GM19043 (cell line): ENCODE results near the gene UNC13C.

ENCODE experiments used
- ATAC-seq: cut with Tn5 transposase; IDR thresholded peaks from one replicate; pipeline ENCODE4 v1.9.1; 2021; ENCODE audit warnings: low read depth; ENCODE audit not compliant: unreplicated experiment

UNC13C gene

DNA sequence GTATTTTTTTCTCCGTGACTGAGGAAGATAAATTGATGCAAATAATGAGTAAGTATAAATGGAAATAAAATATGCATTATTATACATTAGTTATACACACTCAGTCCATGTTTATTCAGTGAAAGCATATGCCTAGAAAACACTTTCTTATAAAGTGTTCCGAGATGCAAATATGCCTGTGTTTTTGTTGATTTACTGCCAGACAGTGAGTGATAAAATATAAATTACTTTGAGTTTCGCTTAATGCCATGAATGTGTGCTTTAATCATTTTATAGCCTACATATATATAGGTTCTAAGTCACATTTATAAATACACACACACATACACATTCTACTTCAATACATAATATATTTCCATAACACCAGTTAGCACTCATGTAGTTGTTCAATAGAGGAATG, 569.2 kb downstream of the UNC13C start:
- no peak for ATAC-seq

DNA sequence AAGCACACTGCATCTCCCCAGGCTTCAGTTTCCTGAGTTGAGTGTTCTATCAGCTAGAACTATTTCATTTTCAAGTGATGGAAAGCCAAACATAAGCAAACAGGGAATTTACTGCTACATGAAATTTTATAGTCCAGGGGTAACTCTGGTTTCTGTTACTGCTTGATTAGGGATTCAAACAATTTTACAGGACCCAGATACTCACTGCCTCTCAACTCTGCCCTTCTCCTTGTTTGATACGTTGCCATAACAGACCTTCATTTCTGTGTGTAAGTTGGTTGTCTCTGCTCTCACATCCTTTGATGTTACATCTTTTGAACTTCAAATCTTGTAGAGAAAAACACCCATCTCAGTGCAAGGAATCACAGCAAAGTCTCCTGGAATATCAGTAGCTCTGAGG, 572.7 kb downstream of the UNC13C start:
- no peak for ATAC-seq

DNA sequence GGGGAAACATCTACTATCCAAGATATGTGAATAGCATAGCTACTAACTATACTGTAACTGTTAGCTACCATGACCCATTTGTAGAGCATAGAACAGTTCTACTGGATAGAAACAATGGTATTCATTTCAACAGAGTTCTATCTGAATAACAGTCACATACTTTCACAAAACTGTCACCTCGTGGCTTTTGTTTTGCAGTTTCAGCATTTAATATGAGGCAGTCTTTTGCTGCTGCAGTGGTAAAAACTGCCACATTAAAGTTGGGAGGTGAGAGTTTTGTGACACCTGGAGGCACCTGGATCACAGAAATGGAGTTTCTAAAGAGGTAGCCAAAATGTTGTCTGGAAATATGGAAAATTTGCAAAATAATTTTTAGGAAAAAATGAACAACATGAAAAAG, 578.0 kb downstream of the UNC13C start:
- no peak for ATAC-seq

DNA sequence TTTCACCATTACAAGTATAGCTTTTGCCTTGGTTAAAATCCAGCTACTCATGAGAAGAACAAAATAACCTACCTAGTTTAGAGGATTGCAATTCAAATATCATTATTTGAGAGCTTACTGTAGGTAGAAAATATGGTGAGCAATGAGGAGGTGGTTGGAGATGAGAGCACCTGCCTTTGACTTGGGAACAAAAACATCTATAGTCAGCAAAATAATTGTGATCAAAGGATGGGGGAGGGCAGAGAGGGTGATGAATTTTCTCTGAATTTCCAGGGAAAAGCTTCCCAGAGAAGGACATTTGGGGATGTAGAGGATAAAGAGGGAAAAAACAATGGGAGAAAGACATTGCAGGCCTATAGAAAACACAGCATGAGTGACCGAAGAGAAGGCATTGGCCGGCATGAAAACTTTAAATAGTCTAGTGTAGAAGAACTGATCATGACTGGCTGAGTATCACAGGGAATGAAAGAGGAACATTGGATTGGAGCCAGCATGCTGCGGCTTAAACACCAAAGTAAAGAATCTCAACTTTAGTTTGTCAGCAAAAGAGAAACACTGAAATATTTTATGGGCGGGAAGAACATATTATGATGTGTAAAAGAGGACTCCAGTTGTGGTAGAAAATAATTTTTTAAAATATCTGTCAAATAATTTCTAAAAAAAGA, 581.3 kb downstream of the UNC13C start:
- no peak for ATAC-seq

DNA sequence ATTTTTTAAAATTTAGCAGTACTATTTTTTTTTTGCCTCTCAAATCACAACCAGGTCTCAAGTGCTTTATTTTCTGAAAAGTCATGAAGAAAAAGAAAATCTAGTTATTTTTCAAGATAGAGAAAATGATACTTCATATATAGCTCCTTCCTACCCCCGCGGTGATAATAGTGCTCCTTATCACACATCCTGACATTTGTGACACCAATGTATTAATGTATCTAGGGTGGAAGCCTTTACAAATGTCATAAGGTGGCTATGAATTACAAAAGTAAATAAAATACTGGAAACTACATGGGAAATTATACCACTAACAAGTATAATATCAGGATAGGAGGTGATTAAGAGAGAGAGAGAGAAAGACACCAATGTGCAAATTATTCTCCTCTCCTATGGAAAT, 582.2 kb downstream of the UNC13C start:
- ATAC-seq: no peak

DNA sequence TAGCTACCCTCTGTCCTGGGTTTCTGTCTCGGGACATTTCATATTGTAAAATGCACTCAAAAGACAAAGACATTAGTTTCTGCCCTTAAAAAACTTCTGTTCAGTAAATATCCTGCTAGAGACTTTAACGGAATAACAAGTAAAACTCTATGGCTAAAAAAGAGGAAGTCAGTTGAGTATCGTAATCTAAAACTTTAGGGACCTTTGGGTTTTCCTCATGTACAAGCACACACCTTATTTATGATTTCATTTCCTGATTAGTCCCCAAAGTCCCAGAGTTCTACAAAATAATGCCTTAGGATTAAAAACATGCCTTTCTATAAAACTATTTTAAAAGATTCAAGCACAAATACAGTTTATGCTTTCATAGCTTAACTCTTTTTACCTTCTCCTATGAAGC, 585.9 kb downstream of the UNC13C start:
- ATAC-seq: no peak

DNA sequence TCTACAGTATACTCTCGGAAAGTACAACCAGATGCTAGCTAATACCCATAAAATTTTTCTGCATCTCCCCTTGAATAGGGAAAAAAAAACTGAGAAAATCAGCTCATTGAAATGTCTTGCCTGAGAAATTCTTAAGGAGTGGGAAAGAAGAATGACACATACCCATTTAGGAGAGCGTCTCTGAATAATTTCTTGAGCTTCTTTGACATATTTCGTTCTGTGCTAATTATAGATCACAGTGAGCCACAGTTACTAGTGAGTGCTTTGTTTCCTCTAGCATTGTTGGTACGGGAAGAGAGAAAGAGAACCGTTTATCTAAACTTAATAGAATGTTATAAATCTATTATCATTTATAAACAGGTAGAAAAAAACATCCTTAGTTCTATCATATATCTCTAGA, 588.4 kb downstream of the UNC13C start:
- no peak for ATAC-seq

DNA sequence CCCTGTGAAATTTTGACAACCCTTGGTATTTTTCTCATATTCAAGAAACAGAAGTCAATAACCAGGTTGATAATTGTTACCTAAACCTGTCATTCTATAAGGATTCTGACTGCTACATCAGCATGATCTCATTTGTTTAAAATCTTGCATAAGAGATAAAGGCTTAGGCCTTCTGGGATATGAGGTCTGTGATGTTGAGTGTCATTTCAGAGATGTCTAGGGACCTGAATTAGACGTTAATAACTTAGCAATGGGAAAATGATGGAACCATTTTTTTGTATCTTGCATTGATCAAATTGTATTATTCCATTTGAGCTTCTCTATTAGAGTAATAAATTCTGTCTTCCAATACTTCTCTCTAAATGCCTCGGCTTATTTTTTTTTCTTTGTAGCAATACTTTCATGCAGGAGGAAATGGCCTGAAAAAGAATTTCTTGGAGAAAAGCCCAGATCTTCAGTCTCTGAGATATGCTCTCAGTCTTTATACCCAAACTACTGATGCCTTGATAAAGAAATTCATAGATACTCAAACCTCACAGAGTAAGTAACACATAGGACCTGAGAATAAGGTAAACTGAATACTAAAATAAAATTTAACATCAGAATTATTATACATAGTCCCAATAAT, 589.3 kb downstream of the UNC13C start:
- ATAC-seq: no peak

DNA sequence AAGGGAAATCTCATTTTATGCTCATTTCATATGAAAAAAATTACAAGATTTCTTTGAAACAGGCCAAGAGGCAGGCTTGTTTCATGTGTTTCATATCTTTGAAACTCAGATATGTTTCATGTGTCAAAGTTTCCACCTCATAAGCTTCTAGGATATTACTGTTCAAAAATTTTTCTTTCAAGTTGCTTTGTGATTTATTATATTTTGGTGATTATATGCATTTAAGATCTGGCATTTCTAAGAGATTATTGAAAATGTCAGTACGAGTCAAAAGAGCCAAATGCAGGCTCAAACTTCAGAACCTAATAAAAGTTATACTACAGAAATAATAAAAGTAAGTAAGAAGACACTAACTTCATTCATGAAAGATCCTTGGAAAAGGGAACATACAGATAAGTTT, 590.1 kb downstream of the UNC13C start:
- ATAC-seq: no peak

DNA sequence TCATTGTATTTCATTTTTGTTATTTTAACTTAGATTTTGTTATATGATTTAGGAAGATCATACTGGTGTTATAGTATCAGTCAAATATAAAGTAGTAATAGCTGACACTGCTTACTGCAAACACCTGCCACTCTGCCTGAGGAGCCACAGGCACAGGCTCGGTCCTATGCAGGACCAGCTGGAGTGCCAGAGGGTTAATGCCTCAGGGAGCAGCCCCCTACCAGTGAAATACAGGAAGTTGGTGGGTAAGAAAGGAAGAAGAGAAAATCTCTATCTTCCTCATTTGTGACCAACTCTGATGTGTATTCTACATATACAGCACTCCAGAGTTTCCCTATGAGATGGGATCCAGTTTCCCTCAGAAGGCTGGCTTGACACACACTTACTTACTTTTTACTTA, 593.3 kb downstream of the UNC13C start:
- ATAC-seq: no peak

DNA sequence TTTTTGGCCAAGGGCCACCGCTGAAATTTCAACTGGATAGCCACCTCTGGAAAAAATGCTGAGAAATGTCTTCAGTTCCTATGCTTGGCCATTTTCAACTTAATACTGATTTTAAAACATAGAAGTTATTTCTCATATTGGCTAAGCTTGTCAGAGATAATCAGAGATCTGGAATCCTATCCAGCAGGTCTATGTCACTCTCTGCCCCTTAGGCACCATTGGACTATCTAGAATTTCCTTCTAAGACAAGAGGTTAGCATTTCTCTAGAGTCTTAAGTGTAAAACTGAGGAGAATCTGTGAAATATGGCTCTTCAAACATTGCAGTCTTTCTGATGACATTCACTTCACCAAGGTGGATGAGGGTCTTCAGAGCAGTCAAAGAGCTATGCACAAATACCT, 597.3 kb downstream of the UNC13C start:
- ATAC-seq: no peak

DNA sequence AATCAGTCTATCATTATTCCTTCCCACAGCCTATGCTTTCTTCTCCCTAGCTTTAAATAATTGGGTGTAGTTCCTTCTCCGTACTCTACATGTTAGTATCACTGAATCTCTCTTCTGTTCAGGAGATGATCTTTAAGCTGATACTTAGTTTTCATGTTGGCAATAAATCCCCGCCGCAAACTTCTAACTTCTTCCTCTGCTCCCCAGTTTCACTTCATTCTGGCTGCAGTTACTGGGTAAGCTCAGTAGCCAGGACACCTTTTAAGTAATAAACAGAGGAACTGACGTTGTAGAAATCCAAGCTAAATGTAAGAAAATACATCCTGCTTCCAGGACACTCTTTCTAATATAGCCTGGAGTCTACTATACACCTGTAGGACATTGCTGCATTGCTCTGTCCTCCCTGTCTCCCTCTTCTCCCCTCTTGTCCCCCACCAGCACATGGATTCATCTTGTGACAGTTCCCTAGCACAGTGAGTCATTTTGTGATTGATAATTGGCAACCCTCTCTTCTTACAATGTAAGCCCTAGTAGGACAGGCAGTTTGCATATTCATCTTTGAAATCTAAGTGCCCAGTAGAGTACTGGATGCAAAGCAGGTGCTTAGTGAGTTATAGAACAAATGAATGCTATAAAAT, 598.2 kb downstream of the UNC13C start:
- ATAC-seq: no peak

DNA sequence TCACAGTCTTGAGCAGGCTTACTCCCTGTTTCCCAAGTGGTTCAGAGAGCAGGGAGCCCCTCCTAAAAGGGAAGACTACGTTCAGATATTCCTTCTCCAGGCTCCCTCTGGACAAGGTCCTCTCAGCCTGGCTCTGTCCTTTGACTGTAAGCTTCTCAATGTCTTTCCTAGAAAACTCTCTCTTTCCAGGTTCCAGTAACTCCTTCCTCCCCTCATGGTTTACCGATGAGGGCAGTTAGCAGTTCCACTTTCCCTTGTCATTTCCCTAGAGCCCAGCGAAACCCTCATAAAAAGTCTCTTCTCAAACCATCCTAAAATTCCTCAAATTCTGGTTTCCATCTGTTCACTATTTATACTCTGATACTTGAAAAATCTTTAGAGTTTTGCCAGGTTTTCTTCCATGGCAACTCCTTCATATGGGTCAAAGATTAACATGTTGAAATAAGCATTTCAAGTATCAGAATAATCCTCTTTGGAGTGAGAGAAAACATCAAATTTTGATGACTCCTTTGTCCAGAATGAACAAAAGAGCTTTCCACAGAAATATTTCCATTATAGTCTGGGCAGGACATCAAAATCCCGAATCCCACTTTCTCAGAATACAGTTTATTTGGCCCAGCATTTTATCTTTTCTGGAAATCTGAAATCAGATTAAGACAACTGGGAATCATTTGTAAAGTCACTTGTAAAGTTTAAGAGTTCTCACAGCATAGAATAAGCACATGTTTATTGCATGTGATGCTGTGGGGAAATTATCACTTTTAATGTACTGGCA, 599.4 kb downstream of the UNC13C start:
- ATAC-seq: no peak

DNA sequence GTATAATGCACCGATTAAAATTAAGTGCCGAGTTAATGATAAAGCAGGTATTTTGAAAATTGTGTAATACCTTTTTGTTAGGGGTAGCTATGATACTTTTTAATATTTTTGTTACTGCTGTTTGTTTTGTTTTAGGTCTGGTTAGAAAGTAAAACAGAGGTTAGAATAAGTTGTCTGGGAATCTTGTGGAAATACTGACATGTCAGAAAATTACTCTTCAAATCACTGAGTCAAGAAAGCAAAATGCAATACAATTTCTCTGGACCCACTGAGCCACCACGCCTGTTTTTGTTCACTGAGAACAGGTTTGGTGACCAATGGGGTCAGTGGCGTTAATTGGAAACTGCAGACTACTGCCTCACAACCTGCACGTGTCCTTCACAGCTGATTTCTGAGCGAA, 601.6 kb downstream of the UNC13C start:
- no peak for ATAC-seq

DNA sequence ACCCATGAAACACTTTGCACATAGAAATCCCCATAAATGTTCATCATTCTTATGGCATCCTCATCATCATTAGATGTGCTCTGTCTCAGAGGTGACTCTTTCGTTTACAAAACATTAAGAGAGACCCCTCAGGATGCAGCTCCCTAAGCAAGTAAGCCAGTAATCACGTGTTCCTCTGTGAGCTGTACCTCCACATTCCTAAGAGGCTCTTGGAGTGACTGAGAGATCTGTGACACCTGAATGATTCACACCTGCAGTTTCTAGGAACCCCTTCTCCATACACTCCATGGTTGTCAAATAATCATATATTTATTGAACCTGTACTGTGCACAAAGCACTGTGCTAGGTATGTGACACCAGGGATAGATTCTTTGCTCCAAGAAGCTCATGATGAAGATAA, 602.4 kb downstream of the UNC13C start:
- no peak for ATAC-seq

DNA sequence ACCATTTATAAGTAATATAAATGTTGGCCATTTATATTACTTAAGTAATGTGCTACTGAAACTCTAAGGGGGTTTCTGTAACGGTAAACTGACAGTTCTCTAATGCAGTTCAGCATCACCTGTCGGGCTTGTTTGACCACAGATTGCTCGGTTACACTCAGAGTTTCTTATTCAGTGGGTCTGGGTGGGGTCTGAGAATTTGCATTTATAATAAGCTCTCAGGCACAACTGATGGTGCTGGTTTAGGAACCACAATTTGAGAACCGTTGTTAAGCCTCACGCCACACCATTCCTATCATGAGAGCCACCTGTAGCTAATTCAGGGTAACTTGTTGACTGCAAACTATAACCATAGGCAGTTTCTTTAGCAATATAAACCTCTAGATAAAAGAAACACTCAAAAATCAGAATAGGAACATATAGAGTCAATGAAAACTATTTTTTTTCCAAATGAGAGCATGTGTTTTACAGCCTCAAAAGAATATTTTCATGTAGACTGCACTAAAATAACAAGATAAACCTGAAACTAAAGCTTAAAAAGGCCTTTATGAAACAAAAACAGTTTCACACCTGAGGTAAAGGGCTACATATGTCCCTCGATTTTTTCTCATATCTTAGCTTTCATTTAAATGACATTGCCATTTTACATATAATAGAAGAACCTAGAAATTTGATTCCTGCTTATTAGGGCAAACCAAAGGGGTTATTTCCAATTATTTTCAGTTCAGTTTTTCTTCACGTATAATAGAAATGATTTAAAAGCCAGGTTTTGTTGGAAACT, 604.8 kb downstream of the UNC13C start:
- ATAC-seq: no peak

DNA sequence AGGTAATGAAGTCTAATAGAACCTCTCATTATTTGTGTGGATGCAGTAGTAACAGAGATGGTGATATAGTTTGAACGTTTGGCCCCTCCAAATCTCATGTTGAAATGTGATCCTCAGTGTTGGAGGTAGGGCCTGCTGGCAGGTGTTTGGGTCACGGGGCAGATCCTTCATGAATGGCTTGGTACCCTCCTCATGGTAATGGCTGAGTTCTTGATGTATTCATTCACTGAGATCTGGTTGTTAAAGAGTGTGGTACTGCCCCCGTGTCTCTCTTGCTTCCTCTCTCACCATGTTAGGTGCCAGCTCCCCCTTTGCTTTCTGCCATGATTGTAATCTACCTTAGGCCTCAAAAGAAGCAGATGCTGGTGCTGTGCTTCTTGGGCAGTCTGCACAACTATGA, 606.8 kb downstream of the UNC13C start:
- no peak for ATAC-seq

DNA sequence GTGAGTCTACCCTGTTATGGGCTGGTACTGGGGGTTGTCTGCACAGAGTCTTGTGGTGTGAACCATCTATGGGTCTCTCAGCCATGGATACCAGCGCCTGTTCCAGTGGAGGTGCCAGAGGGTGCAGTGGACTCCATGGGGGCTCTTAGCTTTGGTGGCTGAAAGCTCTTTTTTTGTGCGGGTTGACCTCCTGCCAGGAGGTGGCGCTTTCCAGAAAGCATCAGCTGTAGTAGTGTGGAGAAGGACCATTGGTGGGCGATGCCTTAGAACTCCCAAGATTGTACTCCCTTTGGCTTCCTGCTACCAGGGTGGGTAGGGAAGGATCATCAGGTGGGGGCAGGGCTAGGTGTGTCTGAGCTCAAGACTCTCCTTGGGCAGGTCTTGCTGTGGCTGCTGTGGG, 615.9 kb downstream of the UNC13C start:
- no peak for ATAC-seq

DNA sequence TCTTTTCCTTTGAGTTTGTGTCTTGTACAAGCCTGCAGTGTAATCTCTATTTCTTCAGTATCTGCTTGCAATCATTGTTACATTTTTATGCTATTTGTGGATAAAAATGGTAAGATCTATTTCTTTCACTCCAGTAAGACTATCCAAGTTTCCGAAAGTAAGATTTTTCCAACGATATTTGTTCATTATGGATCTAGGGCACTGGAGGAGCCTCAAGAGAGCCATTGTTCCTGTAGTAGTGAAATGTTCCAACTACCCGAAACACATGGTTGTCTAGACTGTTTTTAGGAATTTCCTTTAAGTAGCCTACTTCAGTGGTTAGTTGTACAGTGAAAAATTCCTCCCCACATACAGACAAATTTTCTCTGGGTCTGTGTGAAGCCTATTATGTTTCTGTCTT, 621.1 kb downstream of the UNC13C start:
- ATAC-seq: no peak

DNA sequence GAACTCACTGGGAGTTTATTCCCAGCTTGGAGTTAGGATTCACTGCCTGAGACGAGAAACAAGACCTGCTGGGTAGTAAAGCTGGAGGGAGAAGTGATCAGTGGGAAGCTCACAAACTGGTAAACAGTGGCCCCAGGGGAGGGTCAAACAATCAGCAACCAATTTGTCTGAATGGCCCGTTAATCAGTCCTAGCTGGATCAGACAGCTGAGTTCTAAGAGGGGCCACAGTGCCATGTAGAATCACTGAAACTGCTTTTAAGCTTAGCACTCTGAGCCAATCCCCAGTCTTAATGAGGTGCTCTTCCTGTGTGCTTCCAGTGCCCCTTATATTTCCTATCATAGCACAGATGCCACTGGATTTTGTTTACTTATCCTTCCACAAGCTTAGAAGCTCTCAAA, 626.8 kb downstream of the UNC13C start:
- ATAC-seq: no peak

DNA sequence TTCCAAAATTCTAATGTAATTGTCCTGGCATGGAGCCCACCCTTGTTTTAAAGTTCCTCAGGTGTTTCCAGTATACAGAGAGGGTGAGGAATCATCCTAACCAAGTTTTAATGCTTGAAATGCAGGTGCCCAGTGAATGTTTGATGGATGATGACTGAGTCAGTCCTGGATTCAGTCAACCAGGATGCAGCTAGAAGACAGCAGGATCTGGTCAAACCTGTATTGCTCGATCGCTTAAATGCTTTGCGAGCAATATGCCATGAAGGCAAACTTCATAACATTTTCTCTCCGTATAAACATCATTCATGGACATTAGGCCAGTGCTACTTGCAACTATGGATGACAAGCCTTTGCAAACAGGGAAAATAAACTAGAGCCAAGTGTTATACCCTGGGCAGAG, 627.3 kb downstream of the UNC13C start:
- ATAC-seq: no peak
